GM15510 (cell line): ENCODE results near the gene C3orf85.

Experiments used
- POLR2A ChIP-seq: IDR thresholded peaks from 3 replicates; pipeline ENCODE4 v1.6.1; 2011; ENCODE audit warnings: borderline replicate concordance; ENCODE audit not compliant: insufficient read length; ENCODE audit errors: extremely low read depth

C3orf85 gene

DNA sequence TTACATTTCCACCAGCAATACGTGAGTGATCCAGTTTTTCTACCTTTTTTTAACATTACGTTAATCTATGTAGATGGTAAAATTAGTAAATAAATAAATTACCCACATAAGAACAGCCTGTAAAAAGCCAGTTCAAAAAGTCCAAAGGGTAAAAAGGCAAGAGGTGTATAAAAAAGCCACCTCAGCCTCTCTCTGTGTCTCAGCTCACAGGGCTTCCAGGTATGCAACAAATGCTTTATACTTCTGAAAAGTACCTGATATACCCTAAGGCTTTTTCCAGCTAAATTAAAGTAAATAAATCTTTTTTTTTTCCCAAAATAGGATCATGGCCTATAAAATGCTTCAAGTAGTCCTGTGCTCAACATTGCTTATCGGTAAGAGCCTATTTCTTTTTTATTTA lies at the start of gene C3orf85:
C3orf85 (plus strand) TSS at position 197 of the 400 bp plus-strand sequence; CDS start at position 326, 129 bp downstream.
- no peak for TF ChIP-seq POLR2A

DNA sequence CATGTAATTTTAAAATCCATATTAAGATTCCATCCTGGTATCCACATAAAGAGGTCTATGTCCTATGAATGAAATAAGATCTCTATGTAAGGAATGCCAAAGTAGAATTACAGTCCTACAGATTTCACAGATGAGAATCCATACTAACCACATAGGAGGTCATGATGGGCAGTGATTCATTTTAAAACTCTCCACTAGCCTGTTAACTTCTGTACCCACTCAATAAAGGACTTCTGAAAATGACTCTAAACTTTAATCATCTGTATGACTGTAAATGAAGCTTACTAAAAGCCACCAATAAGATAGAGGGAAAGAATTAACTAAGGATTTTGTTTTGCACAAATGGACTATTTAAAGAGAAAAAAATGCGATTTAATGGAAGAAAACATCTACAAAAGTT lies 47.3 kb upstream of the C3orf85 start:
- TF ChIP-seq POLR2A: no peak

DNA sequence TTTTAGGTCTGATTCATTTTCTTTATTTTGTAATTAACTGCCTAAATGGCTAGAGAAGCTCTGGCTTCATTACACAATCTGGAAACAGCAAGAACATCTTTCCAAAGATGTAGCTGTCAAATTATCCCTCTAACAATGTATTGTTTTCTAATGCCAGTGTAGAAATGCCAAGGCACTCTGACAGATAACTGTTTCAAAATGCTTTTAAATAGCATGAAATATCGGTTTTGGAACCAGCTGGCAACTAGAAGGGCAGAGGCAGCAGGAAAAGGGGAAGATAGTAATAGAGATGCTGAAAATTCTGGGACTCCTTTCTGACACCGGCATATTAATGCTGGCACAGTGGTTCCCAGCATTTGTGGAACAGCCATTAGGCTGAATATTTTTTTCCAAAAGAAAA lies 44.7 kb upstream of the C3orf85 start:
- TF ChIP-seq POLR2A: no peak

- TF ChIP-seq POLR2A: no peak
Observed at GRCh38 chr3:109093561-109093960, 43.0 kb upstream of the C3orf85 start.

GRCh38 chr3:109095166-109095565 lies 41.4 kb upstream of the C3orf85 start:
- no peak for TF ChIP-seq POLR2A

- TF ChIP-seq POLR2A: no peak
Observed at GRCh38 chr3:109098079-109098644, 38.4 kb upstream of the C3orf85 start.

GRCh38 chr3:109109574-109109973 lies 26.9 kb upstream of the C3orf85 start:
- TF ChIP-seq POLR2A: no peak

DNA sequence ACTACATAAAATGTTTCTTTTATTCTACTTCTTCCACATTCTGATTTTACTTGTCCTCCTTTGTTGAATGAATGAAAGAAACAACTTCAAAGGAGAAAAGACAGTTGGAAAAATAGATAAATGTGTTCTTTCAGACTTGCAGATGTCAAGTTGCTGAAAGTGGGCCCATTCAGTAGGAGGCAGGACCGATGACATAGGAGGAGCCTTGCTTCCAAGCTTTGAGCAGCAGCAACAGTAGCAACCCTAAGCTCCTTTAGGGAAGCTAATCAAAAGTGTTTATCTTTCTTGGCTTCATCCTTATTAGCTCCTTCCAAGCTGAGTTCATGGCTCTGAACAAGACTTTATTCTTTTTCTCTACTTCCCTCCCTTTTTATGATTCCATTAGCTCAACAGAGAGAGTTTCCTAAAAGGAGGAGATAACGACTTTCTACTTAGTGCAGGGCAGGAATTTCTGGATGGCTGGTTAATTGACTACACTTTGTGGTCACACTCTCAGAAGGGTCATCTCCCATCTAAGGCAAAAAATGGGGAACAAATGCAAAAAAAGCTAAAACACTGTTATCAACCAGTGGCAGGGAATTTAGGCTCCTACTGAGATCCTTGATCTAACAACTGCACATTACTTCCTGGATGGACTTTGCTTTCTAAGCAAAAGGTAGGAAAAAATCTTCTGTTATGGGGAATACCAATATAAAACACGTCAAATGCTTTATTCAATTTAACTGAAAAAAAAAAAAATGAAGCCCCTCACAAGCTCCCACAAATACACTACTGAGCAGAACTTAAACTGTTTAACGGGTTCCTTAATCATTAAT lies 23.4 kb upstream of the C3orf85 start:
- no peak for TF ChIP-seq POLR2A

DNA sequence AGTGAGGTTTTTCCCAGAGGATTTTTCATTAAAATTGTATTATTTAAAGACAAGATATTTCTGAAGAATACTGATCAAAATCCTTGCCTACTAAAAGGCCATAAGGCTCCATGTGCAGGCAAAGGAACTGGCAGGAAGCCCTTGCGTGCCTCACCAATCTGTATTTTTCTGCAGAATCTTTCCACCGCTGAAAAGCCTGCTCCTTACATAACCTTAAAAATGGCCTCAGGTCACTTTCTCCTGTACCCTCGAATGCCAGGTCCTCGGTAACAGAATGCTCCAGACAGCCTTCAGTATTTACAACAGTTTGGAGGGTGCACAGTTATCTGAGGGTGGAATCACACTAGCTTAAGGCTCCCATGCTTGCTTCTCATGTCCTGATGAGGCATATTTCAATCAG lies 21.8 kb upstream of the C3orf85 start:
- no peak for TF ChIP-seq POLR2A

DNA sequence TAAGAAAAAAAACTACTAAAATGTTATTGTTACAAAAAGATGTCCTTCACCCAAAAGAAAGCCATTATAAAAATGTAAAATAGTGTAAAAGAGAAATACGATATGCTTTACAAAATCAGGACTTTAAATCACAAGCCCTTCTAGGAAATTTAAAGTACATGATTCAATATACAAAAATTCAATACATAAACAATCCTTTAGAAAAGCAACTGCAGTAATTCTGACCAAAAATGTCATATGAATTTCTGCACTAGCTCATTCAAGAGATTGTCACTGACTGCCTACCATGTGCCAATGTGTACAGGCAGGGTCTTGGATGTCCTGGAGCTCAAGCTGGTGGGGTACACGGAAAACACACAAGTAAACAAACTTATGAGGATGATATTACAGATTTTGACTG lies 21.1 kb upstream of the C3orf85 start:
- TF ChIP-seq POLR2A: no peak

DNA sequence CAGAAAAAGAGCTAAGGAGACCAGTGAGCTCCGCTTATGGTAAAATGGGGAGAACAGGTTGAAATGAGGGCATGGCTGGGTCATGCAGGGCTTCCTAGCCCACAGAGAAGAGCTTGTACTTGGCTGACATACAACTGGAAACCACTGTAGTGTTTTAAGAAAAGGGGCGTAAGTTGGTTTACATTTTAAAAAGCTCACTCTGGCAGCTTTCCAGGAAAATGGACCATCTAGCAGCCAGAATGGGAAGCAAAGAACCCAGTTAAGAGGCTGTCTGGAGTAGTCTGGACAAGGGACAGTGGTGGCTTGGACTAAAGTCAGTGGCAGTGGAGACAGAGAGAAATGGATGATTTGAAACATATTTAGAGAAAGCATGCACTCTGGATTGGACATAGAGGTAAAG lies 20.5 kb upstream of the C3orf85 start:
- no peak for TF ChIP-seq POLR2A

GRCh38 chr3:109117939-109118338 lies 18.6 kb upstream of the C3orf85 start, which contains the start of gene MORC1:
MORC1 (minus strand) TSS chr3:109118134; CDS start chr3:109118059, 75 bp downstream.
- TF ChIP-seq POLR2A: no peak

DNA sequence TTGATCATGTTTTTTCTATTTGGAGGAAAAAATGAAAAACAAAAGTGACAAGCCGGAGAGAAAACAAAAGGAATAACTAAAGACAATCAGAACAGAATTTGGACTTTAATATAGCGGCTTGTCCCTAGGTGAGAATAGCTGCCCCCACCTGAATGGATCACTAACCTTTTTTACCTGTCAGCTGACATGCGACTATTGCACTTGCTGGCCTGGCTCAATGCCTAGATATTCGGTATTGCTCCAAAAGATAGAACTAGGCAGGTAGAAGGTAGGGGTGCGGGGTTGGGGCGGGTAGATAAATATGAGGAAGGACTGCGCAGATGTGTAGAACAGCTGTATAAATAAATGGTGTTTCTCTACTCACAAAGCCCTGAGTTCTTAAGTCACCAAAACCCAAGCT lies 17.9 kb upstream of the C3orf85 start:
- no peak for TF ChIP-seq POLR2A

GRCh38 chr3:109122690-109123089 lies 13.8 kb upstream of the C3orf85 start:
- TF ChIP-seq POLR2A: no peak

DNA sequence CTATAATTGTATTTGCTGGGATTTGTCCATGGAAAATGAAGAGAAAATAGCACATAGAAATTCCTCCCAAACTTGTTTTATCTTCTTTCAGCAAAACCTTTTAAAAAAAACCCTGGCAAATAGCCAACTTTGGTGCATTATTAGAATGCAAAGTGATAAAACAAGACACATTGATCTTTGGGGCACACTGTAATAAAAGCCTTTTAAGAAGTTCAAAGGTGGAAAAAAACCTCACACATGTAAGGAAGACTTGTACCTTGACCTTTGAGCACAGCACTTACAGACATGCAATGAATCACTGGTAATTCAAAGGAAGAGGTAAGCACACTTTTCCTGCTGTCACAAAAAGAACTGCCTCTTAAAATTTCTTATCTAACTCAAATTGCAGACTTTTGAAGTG lies 10.6 kb upstream of the C3orf85 start:
- no peak for TF ChIP-seq POLR2A

- TF ChIP-seq POLR2A: no peak
Observed at GRCh38 chr3:109127553-109127952, 9.0 kb upstream of the C3orf85 start.
